ENCODE results near the gene PXDC1.

Gene PXDC1

GRCh38 chr6:3733321-3733925 lies 18.1 kb downstream of the PXDC1 start:
- TF ChIP-seq SUZ12 (IDR thresholded peaks at IDR 0.05; ENCODE audit: extremely low read depth, insufficient read depth, insufficient read length): no peak
- TF ChIP-seq YY1 (IDR thresholded peaks at IDR 0.05; ENCODE audit: insufficient read depth, insufficient read length): no peak
- TF ChIP-seq ZNF274 (IDR thresholded peaks at IDR 0.05; ENCODE audit: low read depth, low read length): no peak
- no peak overlapping the region for H3K4me3 ChIP-seq (ENCODE audit: insufficient read length, low read depth)
- peaks cover 72% of the 10 kb centered on the region for H3K36me3 ChIP-seq (ENCODE audit: insufficient read depth, insufficient read length, low read length)
- peaks cover 6% of the 10 kb centered on the region for H3K4me1 ChIP-seq (ENCODE audit: insufficient read depth, insufficient read length)
- no peak overlapping the region for H3K9ac ChIP-seq (ENCODE audit: insufficient read length, low read depth)
- H3K27me3 ChIP-seq (ENCODE audit: insufficient read depth, insufficient read length): no peaks in the 10 kb centered on the region
- H3K9me3 ChIP-seq (ENCODE audit: insufficient read depth, low read length): no peaks in the 10 kb centered on the region
- no peak for DNase-seq (ENCODE audit: low read depth, low spot score)

GRCh38 chr6:3732345-3733141 lies 19.0 kb downstream of the PXDC1 start:
- no peak for DNase-seq (ENCODE audit: low read depth, low spot score)
- no peak for TF ChIP-seq YY1 (IDR thresholded peaks at IDR 0.05; ENCODE audit: insufficient read depth, insufficient read length)
- Histone ChIP-seq H3K4me3 (ENCODE audit: insufficient read length, low read depth) (no peak overlapping the region), H3K36me3 (ENCODE audit: insufficient read depth, insufficient read length, low read length) (peaks cover 69% of the 10 kb centered on the region), H3K9me3 (ENCODE audit: insufficient read depth, low read length) (no peaks in the 10 kb centered on the region), H3K4me1 (ENCODE audit: insufficient read depth, insufficient read length) (peaks cover 6% of the 10 kb centered on the region), H3K9ac (ENCODE audit: insufficient read length, low read depth) (no peak overlapping the region), H3K27me3 (ENCODE audit: insufficient read depth, insufficient read length) (no peaks in the 10 kb centered on the region)

GRCh38 chr6:3731700-3732099 lies 19.8 kb downstream of the PXDC1 start:
- DNase-seq (ENCODE audit: low read depth, low spot score): no peak
- Histone ChIP-seq H3K9me3 (ENCODE audit: insufficient read depth, low read length) (no peaks in the 10 kb centered on the region), H3K4me3 (ENCODE audit: insufficient read length, low read depth) (no peak overlapping the region), H3K27me3 (ENCODE audit: insufficient read depth, insufficient read length) (no peaks in the 10 kb centered on the region), H3K9ac (ENCODE audit: insufficient read length, low read depth) (no peak overlapping the region), H3K36me3 (ENCODE audit: insufficient read depth, insufficient read length, low read length) (peaks cover 69% of the 10 kb centered on the region), H3K4me1 (ENCODE audit: insufficient read depth, insufficient read length) (peaks cover 3% of the 10 kb centered on the region)
- no peak for TF ChIP-seq SUZ12 (IDR thresholded peaks at IDR 0.05; ENCODE audit: extremely low read depth, insufficient read depth, insufficient read length)
- no peak for TF ChIP-seq YY1 (IDR thresholded peaks at IDR 0.05; ENCODE audit: insufficient read depth, insufficient read length)

GRCh38 chr6:3729603-3730344 lies 21.7 kb downstream of the PXDC1 start:
- Histone ChIP-seq H3K36me3 (ENCODE audit: insufficient read depth, insufficient read length, low read length) (peaks cover 68% of the 10 kb centered on the region), H3K4me1 (ENCODE audit: insufficient read depth, insufficient read length) (peaks cover 2% of the 10 kb centered on the region), H3K9ac (ENCODE audit: insufficient read length, low read depth) (no peak overlapping the region), H3K27me3 (ENCODE audit: insufficient read depth, insufficient read length) (no peaks in the 10 kb centered on the region), H3K9me3 (ENCODE audit: insufficient read depth, low read length) (no peaks in the 10 kb centered on the region), H3K4me3 (ENCODE audit: insufficient read length, low read depth) (no peak overlapping the region)
- TF ChIP-seq ZNF274 (IDR thresholded peaks at IDR 0.05; ENCODE audit: low read depth, low read length): no peak
- no peak for DNase-seq (ENCODE audit: low read depth, low spot score)

GRCh38 chr6:3727593-3728108 lies 23.9 kb downstream of the PXDC1 start:
- Histone ChIP-seq H3K4me3 (ENCODE audit: insufficient read length, low read depth) (no peak overlapping the region), H3K4me1 (ENCODE audit: insufficient read depth, insufficient read length) (peaks cover 10% of the 10 kb centered on the region), H3K27me3 (ENCODE audit: insufficient read depth, insufficient read length) (no peaks in the 10 kb centered on the region), H3K9ac (ENCODE audit: insufficient read length, low read depth) (no peak overlapping the region), H3K36me3 (ENCODE audit: insufficient read depth, insufficient read length, low read length) (peaks cover 68% of the 10 kb centered on the region), H3K9me3 (ENCODE audit: insufficient read depth, low read length) (no peaks in the 10 kb centered on the region)
- no peak for DNase-seq (ENCODE audit: low read depth, low spot score)
- no peak for TF ChIP-seq YY1 (IDR thresholded peaks at IDR 0.05; ENCODE audit: insufficient read depth, insufficient read length)
- no peak for TF ChIP-seq SUZ12 (IDR thresholded peaks at IDR 0.05; ENCODE audit: extremely low read depth, insufficient read depth, insufficient read length)
- no peak for TF ChIP-seq ZNF274 (IDR thresholded peaks at IDR 0.05; ENCODE audit: low read depth, low read length)

GRCh38 chr6:3727036-3727435 lies 24.5 kb downstream of the PXDC1 start:
- Histone ChIP-seq H3K9ac (ENCODE audit: insufficient read length, low read depth) (no peak overlapping the region), H3K4me3 (ENCODE audit: insufficient read length, low read depth) (no peak overlapping the region), H3K4me1 (ENCODE audit: insufficient read depth, insufficient read length) (peaks cover 10% of the 10 kb centered on the region), H3K27me3 (ENCODE audit: insufficient read depth, insufficient read length) (no peaks in the 10 kb centered on the region), H3K9me3 (ENCODE audit: insufficient read depth, low read length) (no peaks in the 10 kb centered on the region), H3K36me3 (ENCODE audit: insufficient read depth, insufficient read length, low read length) (peaks cover 66% of the 10 kb centered on the region)
- TF ChIP-seq YY1 (IDR thresholded peaks at IDR 0.05; ENCODE audit: insufficient read depth, insufficient read length): no peak
- TF ChIP-seq SUZ12 (IDR thresholded peaks at IDR 0.05; ENCODE audit: extremely low read depth, insufficient read depth, insufficient read length): no peak
- no peak for TF ChIP-seq ZNF274 (IDR thresholded peaks at IDR 0.05; ENCODE audit: low read depth, low read length)
- no peak for DNase-seq (ENCODE audit: low read depth, low spot score)

- no peak overlapping the region for H3K9ac ChIP-seq (ENCODE audit: insufficient read length, low read depth)
- H3K36me3 ChIP-seq (ENCODE audit: insufficient read depth, insufficient read length, low read length): peaks cover 64% of the 10 kb centered on the region
- no peak for DNase-seq (ENCODE audit: low read depth, low spot score)
- H3K9me3 ChIP-seq (ENCODE audit: insufficient read depth, low read length): peaks cover 4% of the 10 kb centered on the region; the same call in 1 of the 2 replicates
- peaks cover 10% of the 10 kb centered on the region for H3K4me1 ChIP-seq (ENCODE audit: insufficient read depth, insufficient read length)
- H3K27me3 ChIP-seq (ENCODE audit: insufficient read depth, insufficient read length): no peaks in the 10 kb centered on the region
- no peak overlapping the region for H3K4me3 ChIP-seq (ENCODE audit: insufficient read length, low read depth)
- TF ChIP-seq ZNF274 (IDR thresholded peaks at IDR 0.05; ENCODE audit: low read depth, low read length) (no peak), SUZ12 (IDR thresholded peaks at IDR 0.05; ENCODE audit: extremely low read depth, insufficient read depth, insufficient read length) (no peak), YY1 (IDR thresholded peaks at IDR 0.05; ENCODE audit: insufficient read depth, insufficient read length) (no peak)
Observed at GRCh38 chr6:3726421-3726820, 25.1 kb downstream of the PXDC1 start.

Data from NT2/D1 (cell line).